HFF-Myc (cell line): ENCODE data around the gene THPO.
A peak's percentile ranks its signal among the peaks of the same experiment; 100 is the strongest.

Experiments used
- DNase-seq: peaks from one replicate; pipeline ENCODE4 v3.0.0-alpha.2; 2011; ENCODE audit warnings: low read depth; ENCODE audit errors: extremely low read depth
- H3K4me3 ChIP-seq: replicated peaks from 2 replicates; pipeline ENCODE4 v1.5.1; 2011; ENCODE audit warnings: low read depth, mild to moderate bottlenecking, control low read depth, low read length
- TF ChIP-seq, protein P1 (sequence below): IDR thresholded peaks from 2 replicates; pipeline ENCODE4 v1.5.1; 2012; ENCODE audit warnings: mild to moderate bottlenecking, low read depth, low read length, control low read depth; ENCODE audit errors: missing control alignments

The THPO gene

DNA sequence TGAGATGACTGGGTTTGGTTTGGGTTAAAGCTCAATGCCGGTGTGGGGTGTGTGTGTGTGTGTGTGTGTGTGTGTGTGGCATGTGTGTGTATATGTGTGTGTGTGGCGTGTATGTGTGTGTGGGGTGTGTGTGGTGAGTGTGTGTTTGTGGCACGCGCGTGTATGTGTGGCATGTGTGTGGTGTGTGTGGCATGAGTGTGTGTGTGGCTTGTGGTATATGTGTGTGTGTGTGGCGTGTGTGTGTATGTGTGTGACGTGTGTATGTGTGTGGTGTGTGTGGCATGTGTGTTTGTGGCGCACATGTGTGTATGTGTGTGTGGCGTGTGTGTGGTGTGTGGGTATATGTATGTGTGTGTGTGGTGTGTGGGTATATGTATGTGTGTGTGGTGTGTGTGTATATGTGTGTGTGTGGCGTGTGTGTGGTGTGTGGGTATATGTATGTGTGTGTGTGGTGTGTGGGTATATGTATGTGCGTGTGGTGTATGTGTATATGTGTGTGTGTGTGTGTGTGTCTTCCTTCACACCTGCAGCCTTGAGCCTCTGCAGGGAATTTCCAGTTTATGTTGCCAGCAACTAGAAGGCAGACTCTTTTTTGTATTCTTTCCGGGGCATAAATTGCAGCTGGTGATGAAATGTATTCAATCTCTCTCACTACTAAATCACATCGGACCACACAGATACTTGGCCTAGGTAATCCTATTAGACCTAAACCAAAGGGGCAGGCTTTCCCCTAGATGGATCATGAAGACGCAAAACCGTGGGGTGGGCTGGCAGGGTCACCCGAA lies 36.6 kb upstream of the THPO start:
- DNase-seq = no peak
- TF ChIP-seq, protein P1, sequence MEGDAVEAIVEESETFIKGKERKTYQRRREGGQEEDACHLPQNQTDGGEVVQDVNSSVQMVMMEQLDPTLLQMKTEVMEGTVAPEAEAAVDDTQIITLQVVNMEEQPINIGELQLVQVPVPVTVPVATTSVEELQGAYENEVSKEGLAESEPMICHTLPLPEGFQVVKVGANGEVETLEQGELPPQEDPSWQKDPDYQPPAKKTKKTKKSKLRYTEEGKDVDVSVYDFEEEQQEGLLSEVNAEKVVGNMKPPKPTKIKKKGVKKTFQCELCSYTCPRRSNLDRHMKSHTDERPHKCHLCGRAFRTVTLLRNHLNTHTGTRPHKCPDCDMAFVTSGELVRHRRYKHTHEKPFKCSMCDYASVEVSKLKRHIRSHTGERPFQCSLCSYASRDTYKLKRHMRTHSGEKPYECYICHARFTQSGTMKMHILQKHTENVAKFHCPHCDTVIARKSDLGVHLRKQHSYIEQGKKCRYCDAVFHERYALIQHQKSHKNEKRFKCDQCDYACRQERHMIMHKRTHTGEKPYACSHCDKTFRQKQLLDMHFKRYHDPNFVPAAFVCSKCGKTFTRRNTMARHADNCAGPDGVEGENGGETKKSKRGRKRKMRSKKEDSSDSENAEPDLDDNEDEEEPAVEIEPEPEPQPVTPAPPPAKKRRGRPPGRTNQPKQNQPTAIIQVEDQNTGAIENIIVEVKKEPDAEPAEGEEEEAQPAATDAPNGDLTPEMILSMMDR = no peak
- no peak overlapping the region for H3K4me3 ChIP-seq

DNA sequence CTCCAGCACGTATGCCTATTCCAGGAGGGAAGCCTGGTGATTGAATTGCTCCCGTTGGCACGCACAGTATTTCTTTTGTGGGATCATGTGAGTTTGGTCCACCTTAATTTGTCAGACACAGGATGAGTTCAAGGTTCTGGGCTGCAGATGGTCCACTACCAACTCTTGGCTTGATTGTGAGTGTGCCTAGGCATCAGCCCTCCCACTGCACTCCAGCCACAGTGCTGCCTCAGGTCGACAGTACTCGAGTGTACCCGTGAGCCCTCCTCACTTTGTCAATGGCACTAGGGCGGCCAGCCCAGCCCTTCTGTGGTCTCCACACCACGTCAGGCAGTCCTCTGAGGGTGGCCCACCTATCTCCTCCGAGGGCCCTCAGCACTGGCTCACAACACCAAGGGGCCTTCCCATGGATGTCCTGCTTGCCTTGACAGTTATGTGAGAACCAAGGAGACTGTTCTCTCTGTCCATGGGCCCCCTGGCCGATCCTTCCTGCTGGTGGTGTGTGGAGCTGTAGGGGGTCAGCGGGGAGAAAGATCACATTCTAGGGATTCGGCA lies 32.0 kb upstream of the THPO start:
- DNase-seq = no peak
- H3K4me3 ChIP-seq = no peak overlapping the region
- TF ChIP-seq, protein P1 = no peak

DNA sequence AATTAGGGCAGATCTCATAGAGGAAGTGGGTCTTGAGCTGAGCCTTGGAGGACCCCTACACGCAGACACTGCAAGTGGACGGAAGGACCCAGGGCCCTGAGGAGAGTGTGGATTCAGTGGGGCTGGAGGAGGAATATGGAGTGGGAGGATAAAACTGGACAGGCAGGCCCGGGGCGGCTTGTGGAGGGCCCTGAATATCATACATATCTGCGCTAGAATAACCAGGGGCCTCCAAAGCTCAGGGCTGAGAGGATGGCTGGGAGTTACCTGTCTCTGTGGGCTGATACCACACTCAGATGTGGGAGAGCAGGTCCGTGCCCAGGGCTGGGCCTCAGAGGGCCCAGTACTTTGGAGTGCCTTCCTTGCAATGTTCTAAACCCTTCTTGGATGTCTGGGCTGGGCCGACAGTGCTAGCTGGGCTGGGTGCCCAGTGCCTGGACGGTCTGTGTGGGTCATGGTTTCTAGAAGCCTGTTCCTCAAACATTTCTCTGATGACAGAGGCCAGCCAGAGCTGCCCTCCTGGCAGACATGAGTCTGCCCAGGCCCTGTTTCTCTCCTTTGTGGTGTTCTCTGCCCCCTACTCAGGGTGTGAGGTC lies 31.4 kb upstream of the THPO start:
- no peak overlapping the region for H3K4me3 ChIP-seq
- TF ChIP-seq, protein P1 = no peak
- no peak for DNase-seq

DNA sequence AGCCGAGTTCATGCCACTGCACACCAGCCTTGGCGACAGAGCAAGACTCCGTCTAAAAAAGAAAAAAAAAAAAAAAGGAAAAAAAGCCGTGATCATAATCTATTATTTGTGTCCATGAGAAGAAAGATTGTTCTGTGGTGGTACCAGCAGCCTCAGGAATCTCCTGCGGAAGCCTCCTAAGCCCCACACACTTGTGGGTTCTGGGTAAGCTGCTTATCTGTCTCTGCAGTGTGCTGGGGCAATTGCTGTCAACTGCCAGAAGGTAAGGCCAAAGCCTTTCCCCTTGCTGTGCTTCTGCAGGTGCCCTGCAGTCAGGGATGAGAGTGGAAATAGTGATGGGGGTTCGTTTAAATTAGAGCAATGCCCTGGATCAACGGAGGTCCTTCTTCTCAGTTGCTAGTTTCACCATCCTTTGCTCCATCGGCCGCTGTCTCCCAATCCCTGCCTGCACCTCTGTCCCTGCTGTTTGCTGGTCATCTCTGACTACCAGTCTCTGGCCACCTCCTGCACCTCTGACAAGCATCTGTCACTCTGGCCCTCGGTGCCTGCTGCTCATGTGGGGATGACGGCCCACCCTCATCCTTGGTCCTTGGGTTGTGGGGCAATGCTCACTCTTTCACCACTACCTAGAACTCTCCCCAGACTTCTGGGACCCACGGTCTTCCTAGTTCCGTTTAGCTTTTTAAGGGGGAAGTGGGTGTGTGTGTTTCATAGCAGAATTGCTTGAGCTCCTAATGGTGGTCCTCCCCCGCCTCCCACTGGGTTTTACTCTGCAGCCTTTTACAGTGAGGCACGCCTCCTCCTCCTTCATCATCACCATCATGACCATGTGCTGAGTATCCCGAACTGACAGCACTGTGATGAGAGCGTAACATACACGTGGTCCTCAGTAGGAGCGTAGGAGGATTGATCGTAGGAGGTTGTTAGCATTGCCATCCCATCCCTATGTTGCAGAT lies 27.3 kb upstream of the THPO start:
- TF ChIP-seq, protein P1 = no peak
- no peak for DNase-seq
- H3K4me3 ChIP-seq = no peak overlapping the region

DNA sequence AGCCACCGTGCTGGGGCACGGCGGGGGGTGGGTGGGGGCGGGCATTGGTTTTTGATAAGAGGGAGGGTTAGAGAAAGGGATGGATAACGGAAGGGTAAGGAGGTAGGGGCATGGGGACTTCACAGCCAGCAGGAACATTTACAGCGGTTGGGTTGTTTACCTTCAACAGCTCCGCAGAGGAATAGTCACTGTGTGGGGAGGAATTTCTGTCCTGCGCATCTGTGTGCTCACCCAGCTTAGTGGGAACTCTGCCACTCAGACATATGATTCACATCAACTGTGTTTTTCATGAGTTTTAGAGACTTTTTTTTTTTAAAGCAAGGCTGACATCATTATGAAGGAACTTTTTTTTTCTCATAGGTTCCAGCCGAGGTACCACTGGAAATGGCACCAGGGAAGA lies 21.4 kb upstream of the THPO start:
- TF ChIP-seq, protein P1 = no peak
- peak; percentile 76 for DNase-seq
- no peak overlapping the region for H3K4me3 ChIP-seq

DNA sequence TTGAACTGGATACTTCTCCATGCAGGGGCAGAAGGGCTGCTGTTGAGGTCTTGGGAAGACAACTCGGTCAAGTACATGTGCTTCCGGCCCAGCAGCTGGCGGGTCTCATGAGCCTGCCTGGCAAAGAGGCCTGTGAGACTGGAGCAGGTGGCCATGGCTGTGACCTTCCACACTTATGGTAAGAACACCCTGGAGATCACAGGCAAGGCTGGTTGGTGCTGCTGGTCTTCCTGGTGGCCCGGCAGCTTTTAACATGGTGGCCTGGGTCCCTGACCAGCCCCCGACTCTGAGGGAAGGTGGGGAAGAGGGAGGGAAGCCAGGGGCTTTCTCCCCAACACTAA lies 17.3 kb upstream of the THPO start:
- TF ChIP-seq, protein P1 = no peak
- no peak for DNase-seq
- no peak overlapping the region for H3K4me3 ChIP-seq
